CD14-positive monocyte (primary cell): Measurements from ENCODE around the gene RBM38. TPM values are rescaled to one million over a fixed set of nuclear protein-coding genes. Genes with fewer than 3 reads are reported as not detected.

ENCODE experiments used
- DNase-seq, 3 donors: peaks; one replicate each; pipeline ENCODE4 v3.0.0-alpha.2; 2011 to 2022
- H2AFZ ChIP-seq: 2 replicates; pipeline ENCODE4 v1.6.0; 2012; ENCODE audit warnings: mild to moderate bottlenecking, low read depth, low read length, inconsistent platforms; ENCODE audit not compliant: insufficient read depth, poor library complexity, severe bottlenecking
- H3K27ac ChIP-seq, 2 donors: 1 replicate in 1 of 2; 2 replicates in 1 of 2; pipeline ENCODE4 v1.5.1; 2012 to 2013; ENCODE audit warnings: low read length in 2 of 2, control low read depth in 1 of 2, inconsistent platforms in 1 of 2, low read depth in 1 of 2, mild to moderate bottlenecking in 1 of 2
- H3K27me3 ChIP-seq, 2 donors: one replicate each; pipeline versions ENCODE4 v1.6.0 to v1.6.1; 2011 to 2013; ENCODE audit warnings: low read length in 2 of 2; ENCODE audit not compliant: control insufficient read depth in 2 of 2, insufficient read depth in 2 of 2
- H3K36me3 ChIP-seq, 2 donors: replicated peaks in 1 of 2; 1 replicate in 1 of 2; 2 replicates in 1 of 2; pipeline versions ENCODE4 v1.5.1 to v1.6.1; 2012 to 2013; ENCODE audit warnings: low read length in 2 of 2, control low read depth in 1 of 2, inconsistent platforms in 1 of 2, mild to moderate bottlenecking in 1 of 2; ENCODE audit not compliant: insufficient read depth in 2 of 2, control insufficient read depth in 1 of 2
- H3K4me1 ChIP-seq, 2 donors: 1 replicate in 1 of 2; 2 replicates in 1 of 2; pipeline versions ENCODE4 v1.5.1 to v1.6.1; 2012 to 2013; ENCODE audit warnings: low read length in 2 of 2, control low read depth in 1 of 2, inconsistent platforms in 1 of 2, mild to moderate bottlenecking in 1 of 2, moderate library complexity in 1 of 2; ENCODE audit not compliant: insufficient read depth in 2 of 2, control insufficient read depth in 1 of 2
- H3K4me2 ChIP-seq: replicated peaks from 2 replicates; pipeline ENCODE3; 2012; ENCODE audit warnings: low read length, moderate library complexity, mild to moderate bottlenecking; ENCODE audit not compliant: poor library complexity, severe bottlenecking; ENCODE audit errors: extremely low read depth
- H3K4me3 ChIP-seq, 3 experiments: fragments of 200-600 bp in 1 of 3; sonication (generic) in 1 of 3; replicated peaks in 1 of 3; 1 replicate in 2 of 3; 2 replicates in 1 of 3; pipeline ENCODE4 v1.5.1; 2011 to 2013; ENCODE audit warnings: low read length in 3 of 3, mild to moderate bottlenecking in 3 of 3, control low read depth in 2 of 3, low read depth in 2 of 3, inconsistent platforms in 1 of 3, moderate library complexity in 1 of 3
- H3K79me2 ChIP-seq: 2 replicates; pipeline ENCODE4 v1.6.0; 2012; ENCODE audit warnings: mild to moderate bottlenecking, control low read depth, inconsistent platforms, low read length, moderate library complexity; ENCODE audit not compliant: insufficient read depth
- H3K9ac ChIP-seq: 2 replicates; pipeline ENCODE4 v1.6.0; 2017; ENCODE audit warnings: low read length, mild to moderate bottlenecking; ENCODE audit not compliant: insufficient read depth, poor library complexity, severe bottlenecking
- H3K9me3 ChIP-seq, 2 donors: replicated peaks in 1 of 2; 1 replicate in 1 of 2; 2 replicates in 1 of 2; pipeline versions ENCODE4 v1.5.1 to v1.6.1; 2012 to 2013; ENCODE audit warnings: low read length in 2 of 2, control low read depth in 1 of 2; ENCODE audit not compliant: control insufficient read depth in 1 of 2, insufficient read depth in 1 of 2
- H4K20me1 ChIP-seq: 2 replicates; pipeline ENCODE4 v1.6.0; 2012; ENCODE audit warnings: mild to moderate bottlenecking, low read length, control low read depth, moderate library complexity; ENCODE audit not compliant: insufficient read depth
- H3K27ac Mint-ChIP-seq, 7 donors: one replicate each; pipeline ENCODE4 v1.8.0; 2020; ENCODE audit warnings: mild to moderate bottlenecking in 7 of 7, mixed read lengths in 7 of 7, moderate library complexity in 6 of 7, inconsistent platforms in 2 of 7
- H3K27me3 Mint-ChIP-seq, 3 donors: one replicate each; pipeline ENCODE4 v1.8.0; 2021 to 2022; ENCODE audit warnings: low read depth in 3 of 3, mild to moderate bottlenecking in 3 of 3, mixed read lengths in 3 of 3, moderate library complexity in 3 of 3, inconsistent platforms in 1 of 3
- H3K36me3 Mint-ChIP-seq, 2 donors: one replicate each; pipeline ENCODE4 v1.8.0; 2020; ENCODE audit warnings: mixed read lengths in 2 of 2, inconsistent platforms in 1 of 2, mild to moderate bottlenecking in 1 of 2
- H3K4me1 Mint-ChIP-seq: one replicate; pipeline ENCODE4 v1.8.0; 2020; ENCODE audit warnings: mild to moderate bottlenecking, mixed read lengths
- H3K4me3 Mint-ChIP-seq, 2 donors: one replicate each; pipeline ENCODE4 v1.8.0; 2020; ENCODE audit warnings: mild to moderate bottlenecking in 2 of 2, mixed read lengths in 2 of 2, moderate library complexity in 1 of 2
- H3K9me3 Mint-ChIP-seq, 7 donors: one replicate each; pipeline ENCODE4 v1.8.0; 2020 to 2022; ENCODE audit warnings: mixed read lengths in 7 of 7, mild to moderate bottlenecking in 6 of 7, moderate library complexity in 6 of 7, inconsistent platforms in 2 of 7
- CTCF ChIP-seq: fragments of 200-600 bp; IDR thresholded peaks from one replicate; pipeline ENCODE4 v1.8.0; 2022; ENCODE audit warnings: antibody characterized with exemption, mild to moderate bottlenecking
- WGBS: methylation state at CpG from one replicate; pipeline ENCODE4 v1.1.5; 2013; ENCODE audit warnings: missing lambda C conversion rate; ENCODE audit not compliant: insufficient coverage; 5-methylcytosine and 5-hydroxymethylcytosine counted together
- intact Hi-C, 2 donors: fragments of 100-400 bp; cut with micrococcal nuclease; formaldehyde crosslinking; loops; one replicate each; pipeline versions ENCODE4 v1.15.0 to v1.15.1; 2023
- polyA plus RNA-seq, 3 donors: library from polyadenylated mRNA; depleted of rRNA in 1 of 3; unstranded in 2 of 3; stranded (reverse) in 1 of 3; fragments of 300-500 nt in 2 of 3; fragments of >200 nt in 1 of 3; fragmentation: Illumina TruSeq in 2 of 3; gene quantifications; 1 replicate in 2 of 3; 2 replicates in 1 of 3; pipeline ENCODE4 v1.2.3, GENCODE V29; 2012 to 2021

RBM38 gene
- polyA plus RNA-seq, 3 donors, result 7.5 to 48.3 (median 17.8) TPM

- Histone ChIP-seq H4K20me1 (peaks cover 15% of the 10 kb centered on the region), H3K27ac (no peak overlapping the region), H3K79me2 (no peaks in the 10 kb centered on the region), H3K36me3 (peaks cover 3 to 26% of the 10 kb centered on the region in 2 donors), H3K9ac (no peak overlapping the region), H3K4me2 (no peak overlapping the region), H3K9me3 (no peaks in the 10 kb centered on the region), H3K4me3 (no peak overlapping the region), H3K4me1 (peaks cover 20 to 27% of the 10 kb centered on the region in 2 donors), H3K27me3 (no peaks in the 10 kb centered on the region), H2AFZ (no peak overlapping the region)
- peaks cover 23 to 38% of the 10 kb centered on the region in 2 donors for H3K36me3 Mint-ChIP-seq
- TF ChIP-seq CTCF, result no peak
- WGBS, result 89% methylated on average over 23 of the region's 29 CpGs
- no peak overlapping the region for H3K4me3 Mint-ChIP-seq
- H3K4me1 Mint-ChIP-seq, result peaks cover 26% of the 10 kb centered on the region
- H3K27ac Mint-ChIP-seq, result no peak overlapping the region
- DNase-seq, result no peak
- intact Hi-C loops, result loop anchor here in 1 of 2 donors (5.0 to 10.0 kb wide), 2 partner anchors 67 to 210 kb away; no protein-coding TSS in a partner anchor
- peaks cover 0 to 14% (median 7%) of the 10 kb centered on the region in 3 donors for H3K27me3 Mint-ChIP-seq
- H3K9me3 Mint-ChIP-seq, result peaks cover 0 to 5% (median 0%) of the 10 kb centered on the region in 7 donors
These were observed 6.0 kb upstream of the RBM38 start for GRCh38 chr20:57384953-57385761.

GRCh38 chr20:57385940-57386339 is 5.3 kb upstream of the RBM38 start:
- Histone ChIP-seq H3K36me3 (peaks cover 3 to 19% of the 10 kb centered on the region in 2 donors), H3K27ac (no peak overlapping the region), H3K79me2 (no peaks in the 10 kb centered on the region), H3K4me3 (no peak overlapping the region), H2AFZ (no peak overlapping the region), H3K27me3 (no peaks in the 10 kb centered on the region), H3K9ac (no peak overlapping the region), H3K9me3 (no peaks in the 10 kb centered on the region), H3K4me1 (peaks cover 28 to 34% of the 10 kb centered on the region in 2 donors), H4K20me1 (peaks cover 11% of the 10 kb centered on the region), H3K4me2 (no peak overlapping the region)
- H3K27ac Mint-ChIP-seq, result no peak overlapping the region
- peaks cover 16 to 30% of the 10 kb centered on the region in 2 donors for H3K36me3 Mint-ChIP-seq
- intact Hi-C loops, result loop anchor here in 1 of 2 donors (5.0 to 10.0 kb wide), 2 partner anchors 66 to 209 kb away; no protein-coding TSS in a partner anchor
- H3K4me1 Mint-ChIP-seq, result peaks cover 34% of the 10 kb centered on the region
- no peak for DNase-seq
- TF ChIP-seq CTCF, result no peak
- WGBS, result 100% methylated on average over 4 of the region's 6 CpGs
- H3K27me3 Mint-ChIP-seq, result peaks cover 2 to 16% (median 7%) of the 10 kb centered on the region in 3 donors
- peaks cover 0 to 5% (median 0%) of the 10 kb centered on the region in 7 donors for H3K9me3 Mint-ChIP-seq
- no peak overlapping the region for H3K4me3 Mint-ChIP-seq
